Effector CD8-positive, alpha-beta T cell (primary cell): Measurements from ENCODE around the gene MICAL1.

Experiments
- DNase-seq: peaks from one replicate; lab custom pipeline; 2025; lab: John Stamatoyannopoulos, UW

Gene MICAL1

DNA sequence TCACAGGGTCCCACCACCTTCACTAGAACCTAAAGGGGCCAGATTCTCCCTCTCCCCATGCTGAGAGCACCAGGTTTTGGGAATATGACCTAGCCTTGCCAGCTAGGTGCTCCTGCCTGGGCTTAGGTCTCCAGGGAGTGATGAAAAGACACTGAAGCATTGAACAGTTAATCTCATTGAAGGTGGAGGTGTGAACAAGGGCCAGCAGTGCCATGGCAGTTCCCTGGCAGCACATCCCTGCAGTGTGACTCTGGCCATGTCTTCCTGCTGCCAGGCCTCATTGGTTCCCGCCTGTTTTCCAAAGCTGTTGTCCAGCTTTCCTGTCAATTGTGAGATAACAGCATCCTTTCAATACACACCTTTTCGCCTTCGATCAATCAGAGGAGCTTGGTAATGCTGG is 26.1 kb downstream of the MICAL1 start:
- DNase-seq: no peak

DNA sequence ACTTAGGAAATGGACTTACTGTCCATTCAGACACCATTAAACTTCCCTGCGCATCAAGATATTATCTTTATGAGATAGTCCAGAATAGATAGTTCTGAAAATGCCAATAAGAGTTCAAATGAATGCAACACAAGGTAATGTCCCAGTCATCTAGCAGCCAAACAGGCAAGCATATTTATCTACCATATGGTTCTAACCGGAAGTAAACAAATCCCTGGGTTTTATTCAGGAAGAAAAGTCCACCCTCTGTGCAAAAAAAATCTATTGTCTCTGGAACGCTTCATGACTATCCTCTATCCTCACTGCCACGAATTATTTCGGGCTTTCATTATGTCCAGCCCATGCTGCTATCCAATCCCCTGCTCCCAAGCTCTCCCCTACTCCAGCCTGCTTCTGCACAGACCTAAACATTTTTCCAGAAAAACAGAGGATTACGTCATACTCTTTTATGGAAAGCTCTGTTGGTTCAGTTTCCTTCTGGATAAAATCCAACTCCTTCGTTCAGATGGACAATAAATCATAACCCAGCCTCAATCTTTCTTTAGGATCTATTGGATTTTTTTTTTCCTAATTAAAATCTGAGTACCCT is 26.6 kb downstream of the MICAL1 start:
- DNase-seq: no peak

DNA sequence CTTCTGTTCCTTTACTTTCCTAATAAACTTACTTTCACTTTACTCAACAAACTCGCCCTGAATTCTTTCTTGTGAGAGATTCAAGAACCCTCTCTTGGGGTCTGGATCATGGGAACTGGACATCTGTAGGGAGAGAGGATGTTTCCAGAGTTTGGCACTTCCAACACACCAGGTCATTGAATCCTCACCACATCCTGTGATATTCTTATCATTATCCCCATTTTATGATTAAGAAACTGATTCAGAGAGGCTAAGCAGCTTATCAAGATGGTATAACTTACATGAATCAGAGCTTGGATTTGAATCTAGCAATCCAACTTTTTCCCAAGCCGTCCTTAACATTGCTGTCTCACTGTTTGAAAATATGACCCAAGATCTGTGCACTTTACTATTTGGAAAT is 30.6 kb downstream of the MICAL1 start:
- DNase-seq: no peak

DNA sequence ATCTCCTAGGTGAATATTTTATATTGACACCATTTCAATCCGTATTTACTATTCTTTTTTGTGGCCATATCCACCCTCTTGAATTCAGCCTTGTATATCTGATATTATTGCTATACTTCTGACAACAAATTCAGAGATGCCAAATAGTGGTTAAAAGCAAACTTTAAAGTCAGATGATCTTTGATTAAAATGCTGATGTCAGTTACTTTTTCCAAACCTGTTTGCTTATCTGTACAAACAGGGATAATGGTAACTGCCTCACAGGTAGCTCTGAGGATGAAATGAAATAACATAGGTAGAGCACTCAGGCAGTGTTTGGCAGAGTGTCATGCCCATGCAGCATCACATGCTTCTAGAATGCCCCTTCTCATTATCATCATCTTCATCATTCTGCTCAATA is 34.4 kb downstream of the MICAL1 start:
- DNase-seq: no peak

DNA sequence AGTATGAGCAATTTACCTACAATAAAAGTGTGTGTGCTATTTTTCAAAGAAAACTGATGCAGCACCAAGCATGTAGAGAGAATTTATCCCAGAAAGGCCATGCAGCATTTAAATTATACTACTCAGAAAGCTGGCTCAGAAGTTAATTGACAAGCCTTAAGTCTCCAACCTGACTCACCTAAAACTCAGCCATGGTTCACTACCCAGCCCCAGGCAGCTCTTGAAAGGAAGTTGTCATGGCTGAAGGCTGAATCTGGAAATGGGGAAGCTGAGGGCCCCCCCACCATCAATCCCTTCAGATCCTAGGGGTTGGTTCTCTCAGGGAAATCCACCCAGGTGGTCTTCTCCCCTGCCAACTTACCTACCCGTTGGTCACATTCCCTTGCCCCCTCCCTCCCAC is 34.8 kb downstream of the MICAL1 start:
- DNase-seq: no peak

DNA sequence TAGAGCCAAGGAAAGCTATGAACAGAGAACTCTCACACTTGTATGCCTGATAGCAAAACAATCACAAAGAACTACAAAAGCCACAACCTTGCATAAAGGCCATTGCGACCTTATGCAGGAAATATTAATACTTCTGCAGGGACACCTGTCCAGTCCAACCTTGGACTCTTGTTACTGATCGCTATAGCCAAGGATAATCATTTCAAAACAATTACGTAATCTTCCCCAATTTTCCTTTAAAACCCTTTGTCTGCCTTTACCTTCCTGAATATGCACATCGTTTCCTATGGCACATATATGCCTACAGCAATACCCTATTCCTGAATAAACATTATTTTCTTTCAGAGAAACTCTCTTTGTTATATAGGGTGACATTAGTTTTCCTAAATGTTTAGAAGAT is 37.9 kb downstream of the MICAL1 start:
- no peak for DNase-seq

DNA sequence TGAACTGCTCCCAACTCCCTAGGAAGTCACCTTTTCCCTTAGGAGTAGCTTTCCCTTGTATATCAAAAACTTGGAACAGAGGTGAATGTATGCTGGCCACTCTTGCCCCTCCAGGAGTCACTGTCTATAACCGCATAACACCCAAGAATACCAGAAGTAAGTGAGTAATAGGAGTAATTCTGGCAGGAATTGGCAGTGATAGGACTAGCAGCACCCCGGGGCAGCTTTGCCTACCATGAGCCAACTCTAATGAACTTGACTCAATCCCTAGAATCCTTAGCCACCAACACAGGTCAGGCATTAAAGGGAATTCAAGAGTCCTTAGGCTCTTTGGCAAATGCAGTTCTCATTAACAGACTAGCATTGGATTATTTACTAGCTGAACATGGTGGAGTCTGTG is 44.5 kb downstream of the MICAL1 start:
- no peak for DNase-seq

DNA sequence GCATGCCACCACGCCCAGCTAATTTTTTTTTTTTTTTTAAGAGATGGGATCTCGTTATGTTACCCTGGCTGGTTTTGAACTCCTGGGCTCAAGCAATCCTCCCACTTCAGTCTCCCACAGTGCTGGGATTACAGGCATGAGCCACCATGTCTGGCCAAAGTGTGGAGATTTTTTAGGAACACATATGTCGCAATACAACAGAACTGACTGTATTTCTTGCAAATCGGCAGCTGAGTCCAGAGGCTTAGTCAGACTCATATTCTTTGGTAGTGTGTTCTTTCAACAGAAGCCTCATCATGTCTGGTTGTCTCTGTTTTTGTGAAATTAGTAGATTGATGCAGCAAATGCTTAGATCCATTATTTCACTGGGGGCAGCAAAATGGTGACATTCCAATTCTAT is 49.4 kb downstream of the MICAL1 start:
- DNase-seq: no peak

DNA sequence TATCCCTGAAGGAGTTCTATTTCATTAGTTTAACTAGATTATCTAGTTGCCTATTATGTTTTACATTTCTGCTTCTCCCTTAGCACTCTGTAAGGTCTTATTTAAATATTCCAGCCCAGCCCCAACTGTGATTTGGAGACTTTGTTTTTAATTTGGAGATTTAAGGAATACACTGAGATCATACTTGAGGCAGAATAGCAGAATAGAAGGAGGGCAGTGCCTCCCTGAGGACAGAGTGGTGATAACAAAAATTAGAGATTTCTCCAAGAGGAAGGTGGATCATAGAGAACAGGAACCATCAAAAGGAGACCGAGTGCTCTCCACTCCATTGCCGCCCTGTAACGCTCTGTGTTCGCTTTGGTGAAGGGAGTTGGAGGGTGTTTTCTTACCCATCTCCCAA is 58.6 kb downstream of the MICAL1 start:
- no peak for DNase-seq

DNA sequence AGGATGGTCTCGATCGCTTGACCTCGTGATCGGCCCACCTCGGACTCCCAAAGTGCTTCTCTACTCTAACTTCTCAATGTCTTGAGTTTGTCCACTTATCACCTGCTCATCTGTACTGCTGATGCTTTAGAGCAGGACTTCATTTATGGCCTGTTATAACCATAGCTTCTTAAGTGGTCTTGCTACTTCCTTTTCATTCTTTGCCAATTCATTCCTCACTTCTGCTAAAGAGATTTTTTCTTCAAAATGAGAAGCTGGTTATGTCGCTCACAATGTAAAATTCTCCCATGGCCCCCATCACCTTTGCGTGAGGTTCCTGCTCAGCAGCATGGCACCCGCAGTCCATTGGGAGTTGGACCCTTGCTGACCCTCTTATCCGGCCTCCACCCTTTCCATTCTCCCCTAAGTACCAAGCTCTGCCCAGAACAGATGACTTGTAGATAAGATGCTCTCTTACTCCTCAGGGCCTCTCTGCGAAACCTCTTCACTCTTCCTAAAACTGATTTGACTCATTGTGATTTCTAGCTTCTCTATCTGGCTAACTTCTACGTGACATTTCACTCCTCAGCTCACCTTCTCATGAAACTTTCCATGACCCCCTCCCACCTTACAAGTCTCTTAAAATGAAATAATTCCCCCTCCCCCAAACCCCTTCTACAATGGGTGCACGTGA is 59.4 kb downstream of the MICAL1 start:
- no peak for DNase-seq
